Pancreas (tissue), 10 donors: Measurements from ENCODE around the gene INKA2. TPM values are rescaled to one million over a fixed set of nuclear protein-coding genes. Genes with fewer than 3 reads are reported as not detected.

Experiments used
- ATAC-seq, 4 donors: fragments of 200-7000 bp; cut with Tn5 transposase; one replicate each; pipeline versions ENCODE4 v1.8.0 to v1.9.1; 2020; ENCODE audit warnings: mild to moderate bottlenecking in 4 of 4, moderate library complexity in 4 of 4
- DNase-seq, 6 donors: peaks; one replicate each; pipeline ENCODE4 v3.0.0-alpha.2; 2020
- FAIRE-seq: peaks from 2 replicates; lab custom pipeline; 2012; peaks lifted over from hg19 to GRCh38; lab: Jason Lieb, UNC
- H3K27ac ChIP-seq, 4 donors: fragments of 200-600 bp; sonication (generic); 1 replicate in 3 of 4; 2 replicates in 1 of 4; pipeline versions ENCODE4 v1.5.0 to v1.8.0; 2020
- H3K27me3 ChIP-seq, 4 donors: fragments of 200-600 bp; one replicate each; pipeline ENCODE4 v1.8.0; 2021
- H3K36me3 ChIP-seq, 3 donors: fragments of 200-600 bp; sonication (generic) in 1 of 3; one replicate each; pipeline versions ENCODE4 v1.5.0 to v1.8.0; 2020 to 2021
- H3K4me1 ChIP-seq, 3 donors: fragments of 200-600 bp; one replicate each; pipeline ENCODE4 v1.8.0; 2021
- H3K4me3 ChIP-seq, 4 donors: fragments of 200-600 bp; sonication (generic) in 2 of 4; one replicate each; pipeline versions ENCODE4 v1.5.0 to v1.8.0; 2020 to 2021
- H3K9me3 ChIP-seq, 4 donors: fragments of 200-600 bp; one replicate each; pipeline ENCODE4 v1.8.0; 2021
- WGBS, 2 donors: extraction: QIAGEN DNeasy Blood & Tissue Kit; methylation state at CpG; one replicate each; pipeline ENCODE4 v1.1.7; 2013; 5-methylcytosine and 5-hydroxymethylcytosine counted together
- intact Hi-C, 3 donors: fragments of 100-400 bp; cut with DNase I; formaldehyde crosslinking; loops; one replicate each; pipeline versions ENCODE4 v1.11.1 to v1.14.2; 2022
- polyA plus RNA-seq, 2 donors: library from polyadenylated mRNA; stranded (reverse); fragments of 200-250 nt; gene quantifications; one replicate each; pipeline ENCODE4 v1.2.3, GENCODE V29; 2013
- total RNA-seq, 6 donors: library from RNA; stranded (reverse); fragmentation: NEBNext Ultra II Directional in 4 of 6; extraction: Animal tissue kit (Norgen Biotek cat#: 25700) in 4 of 6; gene quantifications; one replicate each; pipeline versions ENCODE4 v1.2.1 to v1.2.4, GENCODE V29; 2021 to 2023
- TF ChIP-seq, protein P1 (sequence below), 4 donors: fragments of 200-600 bp; sonication (generic) in 3 of 4; IDR thresholded peaks; one replicate each; pipeline versions ENCODE4 v1.5.0 to v1.8.0; 2021; ENCODE audit warnings: antibody characterized with exemption in 4 of 4
- donor health status: healthy with polysubstance abuse.
- donor health status: DM: no; HTN: no; CAD: no; lungs with moderate emphysema.
- donor health status: DM: no; HTN: no; CAD: no.
- donor health status: control.
- donor health status: control.
- donor health status: Bipolar disorder and iron deficiency.
- donor health status: DM: yes; HTN: yes; CAD: no.
- donor health status: DM: no; HTN: no; CAD: no.
- donor health status: DM: no; HTN: no; CAD: no.
- donor health status: DM: yes; HTN: yes; CAD: no.

Gene INKA2
- total and polyA plus RNA-seq, 8 donors, result 0.28 to 2.1 (median 1.1) TPM

DNA sequence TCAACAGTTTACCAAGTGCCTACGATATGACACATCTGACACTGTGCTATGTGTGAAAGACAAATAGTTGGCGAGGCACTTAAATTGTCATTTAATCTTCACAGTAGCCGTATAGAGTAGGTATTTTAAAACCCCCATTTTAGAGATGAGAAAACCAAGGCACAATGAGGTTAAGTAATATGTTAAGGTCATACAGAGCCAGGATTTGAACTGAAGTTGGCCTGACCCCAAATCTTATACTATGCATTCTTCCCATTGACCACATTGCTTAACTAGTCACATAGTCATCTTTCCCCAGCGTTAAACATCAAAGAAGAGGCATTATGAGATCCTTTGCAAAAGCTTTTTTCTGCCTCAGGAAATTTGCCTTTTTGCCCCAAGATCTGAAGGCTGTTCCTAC is 3.9 kb downstream of the INKA2 start:
- TF ChIP-seq, protein P1, sequence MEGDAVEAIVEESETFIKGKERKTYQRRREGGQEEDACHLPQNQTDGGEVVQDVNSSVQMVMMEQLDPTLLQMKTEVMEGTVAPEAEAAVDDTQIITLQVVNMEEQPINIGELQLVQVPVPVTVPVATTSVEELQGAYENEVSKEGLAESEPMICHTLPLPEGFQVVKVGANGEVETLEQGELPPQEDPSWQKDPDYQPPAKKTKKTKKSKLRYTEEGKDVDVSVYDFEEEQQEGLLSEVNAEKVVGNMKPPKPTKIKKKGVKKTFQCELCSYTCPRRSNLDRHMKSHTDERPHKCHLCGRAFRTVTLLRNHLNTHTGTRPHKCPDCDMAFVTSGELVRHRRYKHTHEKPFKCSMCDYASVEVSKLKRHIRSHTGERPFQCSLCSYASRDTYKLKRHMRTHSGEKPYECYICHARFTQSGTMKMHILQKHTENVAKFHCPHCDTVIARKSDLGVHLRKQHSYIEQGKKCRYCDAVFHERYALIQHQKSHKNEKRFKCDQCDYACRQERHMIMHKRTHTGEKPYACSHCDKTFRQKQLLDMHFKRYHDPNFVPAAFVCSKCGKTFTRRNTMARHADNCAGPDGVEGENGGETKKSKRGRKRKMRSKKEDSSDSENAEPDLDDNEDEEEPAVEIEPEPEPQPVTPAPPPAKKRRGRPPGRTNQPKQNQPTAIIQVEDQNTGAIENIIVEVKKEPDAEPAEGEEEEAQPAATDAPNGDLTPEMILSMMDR (IDR thresholded peaks at IDR 0.05), result no peak
- H3K4me1 ChIP-seq, result no peaks in the 10 kb centered on the region
- DNase-seq, result no peak
- WGBS, 2 donors, result 92% methylated on average over 4 of the region's 4 CpGs
- no peak overlapping the region for H3K27ac ChIP-seq
- H3K9me3 ChIP-seq, result no peaks in the 10 kb centered on the region
- no peak overlapping the region for H3K4me3 ChIP-seq
- intact Hi-C loops, result no loop called here
- H3K27me3 ChIP-seq, result no peaks in the 10 kb centered on the region
- H3K36me3 ChIP-seq, result no peaks in the 10 kb centered on the region
- no peak for FAIRE-seq
- no peak for ATAC-seq

DNA sequence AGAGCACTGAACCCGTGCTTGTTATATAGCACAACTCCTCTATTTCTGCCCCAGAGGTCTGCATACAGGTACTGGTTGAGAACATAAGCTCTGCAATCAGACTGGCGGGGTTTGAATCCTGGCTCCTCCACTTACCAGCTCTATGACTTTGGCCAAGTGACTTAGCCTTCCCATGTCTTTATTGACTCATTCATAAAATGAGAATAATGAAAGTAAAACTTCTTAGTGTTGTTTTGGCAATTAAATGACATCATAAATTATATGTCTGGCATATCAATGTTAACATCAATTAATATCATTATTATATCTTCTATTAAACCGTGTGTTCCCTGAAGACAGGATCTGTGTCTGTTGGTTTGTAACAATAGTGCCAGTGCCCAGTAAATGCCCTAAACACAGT is 4.3 kb downstream of the INKA2 start:
- Histone ChIP-seq H3K4me3 (no peak overlapping the region), H3K4me1 (no peaks in the 10 kb centered on the region), H3K27me3 (no peaks in the 10 kb centered on the region), H3K9me3 (no peaks in the 10 kb centered on the region), H3K36me3 (no peaks in the 10 kb centered on the region), H3K27ac (no peak overlapping the region)
- FAIRE-seq (no peak), ATAC-seq (no peak), DNase-seq (no peak)
- intact Hi-C loops, result no loop called here
- TF ChIP-seq, protein P1 (IDR thresholded peaks at IDR 0.05), result no peak
- WGBS, 2 donors, result 86 to 92% methylated on average over 3 of the region's 3 CpGs

DNA sequence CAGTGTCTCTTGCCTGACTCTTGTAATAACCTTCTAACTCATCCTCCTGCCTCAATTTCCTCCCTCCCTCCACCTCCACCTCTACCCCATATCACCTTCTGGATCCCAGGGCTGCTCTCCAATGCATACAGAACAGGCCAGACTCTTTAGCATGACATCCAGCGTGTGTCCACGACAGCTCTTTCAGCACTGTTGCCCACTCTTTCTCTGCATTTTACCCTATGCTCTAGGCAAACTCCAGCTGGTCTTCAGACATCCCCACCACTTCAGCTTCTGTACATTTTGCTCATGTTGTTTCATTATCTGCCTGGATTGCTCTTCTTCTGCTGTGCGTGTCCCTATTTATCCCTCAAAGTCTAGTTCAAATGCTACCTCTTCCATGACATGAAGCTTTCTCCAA is 4.8 kb downstream of the INKA2 start:
- no peak for FAIRE-seq
- TF ChIP-seq, protein P1 (IDR thresholded peaks at IDR 0.05), result no peak
- WGBS, 2 donors, result 92 to 99% methylated on average over 3 of the region's 3 CpGs
- Histone ChIP-seq H3K27me3 (no peaks in the 10 kb centered on the region), H3K27ac (peak overlapping the region in 1 of 4 donors; percentile 37), H3K36me3 (no peaks in the 10 kb centered on the region), H3K9me3 (no peaks in the 10 kb centered on the region), H3K4me1 (no peaks in the 10 kb centered on the region), H3K4me3 (no peak overlapping the region)
- no peak for ATAC-seq
- intact Hi-C loops, result no loop called here
- peak in 1 of 6 donors; percentile 4 for DNase-seq

DNA sequence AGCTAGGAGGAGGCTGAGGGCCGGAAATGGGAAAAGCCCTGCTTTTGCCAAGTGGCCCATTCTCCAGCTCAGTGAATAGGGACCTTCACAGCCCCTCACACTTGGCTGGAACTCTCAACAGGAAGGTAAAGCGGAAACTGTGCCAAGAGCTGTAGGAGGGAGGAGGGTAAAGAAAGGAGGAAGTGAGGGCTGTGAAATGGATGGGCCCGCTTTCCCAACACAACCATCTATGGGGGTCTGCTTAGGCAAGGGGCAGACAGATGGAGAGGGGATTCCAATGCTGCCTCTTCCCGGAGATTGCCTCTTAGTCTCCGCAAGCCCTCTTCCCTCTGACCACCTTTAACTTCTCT is 5.2 kb downstream of the INKA2 start:
- H3K27ac ChIP-seq, result peak overlapping the region in 1 of 4 donors; percentile 37
- H3K4me3 ChIP-seq, result no peak overlapping the region
- no peaks in the 10 kb centered on the region for H3K27me3 ChIP-seq
- intact Hi-C loops, result no loop called here
- ATAC-seq (peak in 1 of 4 donors; percentile 3), DNase-seq (no peak), FAIRE-seq (no peak)
- H3K9me3 ChIP-seq, result no peaks in the 10 kb centered on the region
- no peaks in the 10 kb centered on the region for H3K36me3 ChIP-seq
- TF ChIP-seq, protein P1 (IDR thresholded peaks at IDR 0.05), result no peak
- H3K4me1 ChIP-seq, result no peaks in the 10 kb centered on the region
- WGBS, 2 donors, result 80 to 92% methylated on average over 5 of the region's 5 CpGs

DNA sequence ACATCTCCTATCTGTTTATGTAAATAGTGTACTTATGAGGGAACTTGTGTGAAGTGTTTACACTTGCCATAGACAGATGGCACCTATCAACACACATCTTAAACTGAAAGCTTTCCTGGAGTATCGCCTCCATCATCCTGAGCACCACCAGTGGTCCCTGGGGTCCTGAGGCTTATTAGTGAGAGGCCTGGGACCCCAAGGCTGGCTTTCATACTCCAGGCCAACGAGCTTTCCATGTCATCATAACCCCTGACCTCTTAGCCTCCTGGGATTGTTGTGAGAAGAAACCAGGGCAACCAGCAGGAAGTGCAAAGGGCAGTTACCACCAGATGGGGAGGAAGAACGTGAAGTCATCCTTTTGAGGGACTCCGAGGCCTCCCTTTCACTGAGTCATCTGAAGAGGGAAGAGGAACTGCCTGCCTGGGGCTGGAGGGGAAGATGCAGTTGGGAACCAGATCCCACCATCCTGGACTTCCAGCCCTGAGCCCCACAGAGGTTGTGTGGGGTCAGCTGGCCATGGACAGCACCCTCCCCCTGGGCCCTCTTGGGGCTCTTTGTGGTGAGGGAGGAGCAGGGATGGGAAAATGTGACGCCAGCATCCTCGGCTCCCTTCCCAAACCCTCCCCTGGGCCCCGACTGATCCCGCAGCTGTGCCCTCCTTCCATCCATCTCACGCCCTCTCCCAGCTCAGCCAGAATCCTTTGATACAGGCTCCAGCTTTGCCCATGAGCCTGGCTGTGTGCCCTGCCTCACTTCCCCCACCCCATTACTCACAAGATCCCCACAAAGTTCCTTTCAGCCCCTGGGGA is 5.8 kb downstream of the INKA2 start:
- H3K9me3 ChIP-seq, result no peaks in the 10 kb centered on the region
- 67 to 73% methylated on average over 9 of the region's 9 CpGs for WGBS, 2 donors
- H3K27ac ChIP-seq, result peak overlapping the region in 1 of 4 donors; percentile 37
- no peak overlapping the region for H3K4me3 ChIP-seq
- intact Hi-C loops, result no loop called here
- ATAC-seq (peak in 3 of 4 donors; percentile 37 to 71 (median 66)), DNase-seq (peak in 1 of 6 donors; percentile 38), FAIRE-seq (no peak)
- H3K27me3 ChIP-seq, result no peaks in the 10 kb centered on the region
- TF ChIP-seq, protein P1 (IDR thresholded peaks at IDR 0.05), result no peak
- no peaks in the 10 kb centered on the region for H3K4me1 ChIP-seq
- no peaks in the 10 kb centered on the region for H3K36me3 ChIP-seq
